Keratinocyte (primary cell): ENCODE results near the gene GRIN1. TPM values are rescaled to one million over a fixed set of nuclear protein-coding genes. Genes with fewer than 3 reads are reported as not detected.

Experiments
- DNase-seq: peaks from one replicate; pipeline ENCODE4 v3.0.0-alpha.2; 2011; ENCODE audit warnings: low read depth, missing footprints, low spot score
- FAIRE-seq: peaks from 2 replicates; lab custom pipeline; 2011; peaks lifted over from hg19 to GRCh38; lab: Jason Lieb, UNC
- H2AFZ ChIP-seq: 2 replicates; pipeline ENCODE4 v1.6.0; 2012; ENCODE audit warnings: low read length, control low read depth, inconsistent platforms; ENCODE audit not compliant: control insufficient read depth
- H3K27ac ChIP-seq: 2 replicates; pipeline ENCODE4 v1.5.1; 2011; ENCODE audit warnings: low read length; ENCODE audit not compliant: control insufficient read depth, insufficient read depth
- H3K27me3 ChIP-seq: 3 replicates; pipeline ENCODE4 v1.6.0; 2011; ENCODE audit warnings: low read length; ENCODE audit not compliant: control insufficient read depth, insufficient read depth; ENCODE audit errors: extremely low read depth
- H3K36me3 ChIP-seq, 2 experiments: 2 replicates in 1 of 2; 3 replicates in 1 of 2; pipeline ENCODE4 v1.5.1; 2011; ENCODE audit warnings: low read length in 2 of 2, mild to moderate bottlenecking in 1 of 2; ENCODE audit not compliant: control insufficient read depth in 2 of 2, insufficient read depth in 2 of 2; ENCODE audit errors: extremely low read depth in 1 of 2
- H3K4me1 ChIP-seq: 3 replicates; pipeline ENCODE4 v1.5.1; 2011; ENCODE audit warnings: low read length; ENCODE audit not compliant: control insufficient read depth, insufficient read depth; ENCODE audit errors: extremely low read depth
- H3K4me2 ChIP-seq: 3 replicates; pipeline ENCODE4 v1.6.0; 2011; ENCODE audit warnings: low read depth, low read length; ENCODE audit not compliant: control insufficient read depth, insufficient read depth; ENCODE audit errors: extremely low read depth
- H3K4me3 ChIP-seq, 3 experiments: fragments of 200-600 bp in 1 of 3; sonication (generic) in 1 of 3; 2 replicates in 2 of 3; 3 replicates in 1 of 3; pipeline ENCODE4 v1.5.1; 2011 to 2016; ENCODE audit warnings: low read length in 3 of 3, mild to moderate bottlenecking in 3 of 3, control low read depth in 2 of 3, inconsistent platforms in 1 of 3, low read depth in 1 of 3, mixed read lengths in 1 of 3, mixed run types in 1 of 3, moderate library complexity in 1 of 3; ENCODE audit not compliant: control insufficient read depth in 2 of 3, insufficient read depth in 2 of 3; ENCODE audit errors: extremely low read depth in 1 of 3
- H3K79me2 ChIP-seq: 2 replicates; pipeline ENCODE4 v1.6.0; 2012; ENCODE audit warnings: low read length; ENCODE audit not compliant: control insufficient read depth, insufficient read depth
- H3K9ac ChIP-seq: 3 replicates; pipeline ENCODE4 v1.6.0; 2011; ENCODE audit warnings: low read length; ENCODE audit not compliant: control insufficient read depth, insufficient read depth; ENCODE audit errors: extremely low read depth
- H3K9me1 ChIP-seq: 3 replicates; pipeline ENCODE4 v1.6.0; 2011; ENCODE audit warnings: low read length; ENCODE audit not compliant: control insufficient read depth, insufficient read depth; ENCODE audit errors: extremely low read depth
- H3K9me3 ChIP-seq: 2 replicates; pipeline ENCODE4 v1.5.1; 2012; ENCODE audit warnings: low read depth, low read length; ENCODE audit not compliant: control insufficient read depth
- H4K20me1 ChIP-seq: 3 replicates; pipeline ENCODE4 v1.6.0; 2011; ENCODE audit warnings: low read length; ENCODE audit not compliant: control insufficient read depth, insufficient read depth; ENCODE audit errors: extremely low read depth
- EZH2 ChIP-seq: IDR thresholded peaks from one replicate; pipeline ENCODE4 v1.6.1; 2012; ENCODE audit warnings: inconsistent platforms, mild to moderate bottlenecking, low read length, moderate library complexity
- dilution Hi-C: fragments of 300-500 bp; cut with MboI; formaldehyde crosslinking; loops from one replicate; pipeline ENCODE4 v1.7.0; 2020; ENCODE audit warnings: low sequenced_read_pairs; ENCODE audit not compliant: extremely low pct_ligation_motif_present
- polyA plus RNA-seq, 5 experiments: library from polyadenylated mRNA; depleted of rRNA in 3 of 5; stranded (reverse) in 3 of 5; stranded (forward) in 1 of 5; unstranded in 1 of 5; fragments of >200 nt; gene quantifications; 1 replicate in 1 of 5; 2 replicates in 3 of 5; 3 replicates in 1 of 5; pipeline versions ENCODE4 v1.2.1 to v1.2.3, GENCODE V29; 2011 to 2012; ENCODE audit warnings: missing spikeins in 2 of 5, low read depth in 1 of 5, low replicate concordance in 1 of 5
- TF ChIP-seq, protein P1 (sequence below), 3 experiments: IDR thresholded peaks in 1 of 3; conservative IDR thresholded peaks in 1 of 3; optimal IDR thresholded peaks in 1 of 3; 2 replicates in 2 of 3; 3 replicates in 1 of 3; pipeline versions ENCODE3 to v1.5.1; 2011; ENCODE audit warnings: low read length in 3 of 3, mild to moderate bottlenecking in 3 of 3, moderate library complexity in 2 of 3, control low read depth in 1 of 3, inconsistent platforms in 1 of 3; ENCODE audit not compliant: insufficient read depth in 2 of 3; ENCODE audit errors: extremely low read depth in 1 of 3

GRIN1 gene
- polyA plus RNA-seq, 1 donor (not counting 4 experiments of a cell fraction or from before 2014, with no cell fraction given), result 0.03 TPM

DNA sequence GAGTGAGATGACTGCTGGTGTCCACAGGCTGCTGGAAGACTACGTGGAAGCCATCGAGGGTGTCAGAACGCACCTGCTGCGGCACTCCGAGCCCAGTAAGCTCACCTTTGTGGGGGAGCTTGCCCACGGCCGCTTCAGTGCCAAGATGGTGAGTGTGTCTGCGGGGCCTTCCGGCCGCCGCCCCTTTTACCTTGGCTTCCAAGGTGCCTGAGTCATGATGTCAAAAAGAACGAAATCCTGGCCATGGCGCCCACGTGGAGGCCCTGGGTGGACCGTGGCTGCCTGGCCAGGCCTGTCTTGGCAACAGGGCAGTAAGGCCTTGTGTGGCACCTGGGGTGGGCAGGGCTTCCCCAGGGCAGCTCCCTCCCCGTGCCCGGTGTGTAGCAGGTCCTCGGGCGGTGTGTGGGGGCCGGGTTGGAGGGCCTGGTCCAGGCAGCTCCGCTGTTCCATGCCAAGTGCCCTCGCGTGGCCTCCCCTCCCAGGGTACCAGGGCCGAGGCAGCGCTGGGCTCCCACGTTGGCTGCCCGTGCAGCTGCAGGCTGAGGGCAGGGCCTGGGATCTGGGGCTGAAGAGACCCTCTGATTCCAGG is 32.2 kb upstream of the GRIN1 start:
- TF ChIP-seq EZH2, result no peak
- TF ChIP-seq, protein P1, sequence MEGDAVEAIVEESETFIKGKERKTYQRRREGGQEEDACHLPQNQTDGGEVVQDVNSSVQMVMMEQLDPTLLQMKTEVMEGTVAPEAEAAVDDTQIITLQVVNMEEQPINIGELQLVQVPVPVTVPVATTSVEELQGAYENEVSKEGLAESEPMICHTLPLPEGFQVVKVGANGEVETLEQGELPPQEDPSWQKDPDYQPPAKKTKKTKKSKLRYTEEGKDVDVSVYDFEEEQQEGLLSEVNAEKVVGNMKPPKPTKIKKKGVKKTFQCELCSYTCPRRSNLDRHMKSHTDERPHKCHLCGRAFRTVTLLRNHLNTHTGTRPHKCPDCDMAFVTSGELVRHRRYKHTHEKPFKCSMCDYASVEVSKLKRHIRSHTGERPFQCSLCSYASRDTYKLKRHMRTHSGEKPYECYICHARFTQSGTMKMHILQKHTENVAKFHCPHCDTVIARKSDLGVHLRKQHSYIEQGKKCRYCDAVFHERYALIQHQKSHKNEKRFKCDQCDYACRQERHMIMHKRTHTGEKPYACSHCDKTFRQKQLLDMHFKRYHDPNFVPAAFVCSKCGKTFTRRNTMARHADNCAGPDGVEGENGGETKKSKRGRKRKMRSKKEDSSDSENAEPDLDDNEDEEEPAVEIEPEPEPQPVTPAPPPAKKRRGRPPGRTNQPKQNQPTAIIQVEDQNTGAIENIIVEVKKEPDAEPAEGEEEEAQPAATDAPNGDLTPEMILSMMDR (optimal IDR thresholded peaks at IDR 0.05 in 1 of 3, IDR thresholded peaks at IDR 0.05 in 1 of 3, conservative IDR thresholded peaks at IDR 0.05 in 1 of 3; ENCODE audit: extremely low read depth in 1 of 3, insufficient read depth in 2 of 3, low read length in 3 of 3), result no peak
- no peak for DNase-seq
- Histone ChIP-seq H3K36me3 (peaks cover 25% of the 10 kb centered on the region in 2 experiments), H3K9ac (no peak overlapping the region), H3K9me3 (peaks cover 17% of the 10 kb centered on the region), H3K4me1 (no peaks in the 10 kb centered on the region), H3K4me3 (no peak overlapping the region), H2AFZ (no peak overlapping the region), H3K27me3 (no peaks in the 10 kb centered on the region), H4K20me1 (no peaks in the 10 kb centered on the region), H3K9me1 (no peaks in the 10 kb centered on the region), H3K4me2 (no peak overlapping the region), H3K79me2 (peaks cover 4% of the 10 kb centered on the region), H3K27ac (no peak overlapping the region)
- no peak for FAIRE-seq
- dilution Hi-C loops, result no loop called here

DNA sequence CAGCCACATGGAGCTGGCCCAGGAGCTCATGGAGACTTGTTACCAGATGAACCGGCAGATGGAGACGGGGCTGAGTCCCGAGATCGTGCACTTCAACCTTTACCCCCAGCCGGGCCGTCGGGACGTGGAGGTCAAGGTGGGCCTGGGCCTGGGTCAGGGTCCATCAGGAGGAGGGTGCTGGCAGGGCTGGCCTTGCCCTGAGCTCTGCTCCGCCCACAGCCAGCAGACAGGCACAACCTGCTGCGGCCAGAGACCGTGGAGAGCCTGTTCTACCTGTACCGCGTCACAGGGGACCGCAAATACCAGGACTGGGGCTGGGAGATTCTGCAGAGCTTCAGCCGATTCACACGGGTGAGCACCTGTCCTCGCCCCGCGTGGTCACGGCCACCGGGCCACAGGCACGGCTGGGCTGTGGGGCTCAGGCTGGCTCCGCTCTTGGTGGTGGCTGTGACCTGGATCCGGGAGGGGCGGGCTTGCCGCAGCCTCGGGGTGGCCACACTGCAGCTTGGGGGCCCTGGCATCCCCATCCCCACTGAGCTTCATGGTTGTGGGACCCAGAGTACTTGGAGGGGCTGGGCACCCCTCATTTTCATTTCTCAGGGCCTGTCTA is 31.5 kb upstream of the GRIN1 start:
- no peak for TF ChIP-seq EZH2
- TF ChIP-seq, protein P1 (optimal IDR thresholded peaks at IDR 0.05 in 1 of 3, IDR thresholded peaks at IDR 0.05 in 1 of 3, conservative IDR thresholded peaks at IDR 0.05 in 1 of 3; ENCODE audit: extremely low read depth in 1 of 3, insufficient read depth in 2 of 3, low read length in 3 of 3), result no peak
- Histone ChIP-seq H4K20me1 (no peaks in the 10 kb centered on the region), H3K9me3 (peaks cover 10% of the 10 kb centered on the region), H3K36me3 (peaks cover 19 to 20% of the 10 kb centered on the region in 2 experiments), H3K79me2 (peaks cover 3% of the 10 kb centered on the region), H3K27ac (no peak overlapping the region), H3K4me1 (no peaks in the 10 kb centered on the region), H3K9me1 (no peaks in the 10 kb centered on the region), H3K4me2 (no peak overlapping the region), H2AFZ (no peak overlapping the region), H3K27me3 (no peaks in the 10 kb centered on the region), H3K9ac (no peak overlapping the region), H3K4me3 (no peak overlapping the region)
- dilution Hi-C loops, result no loop called here
- FAIRE-seq (no peak), DNase-seq (no peak)
